Astrocyte (in vitro differentiated cells and primary cell): Measurements from ENCODE around the gene KCNA4.

ENCODE experiments used
- CTCF ChIP-seq: IDR thresholded peaks from 2 replicates; pipeline ENCODE4 v1.5.1; 2011; ENCODE audit warnings: low read depth, mild to moderate bottlenecking, inconsistent platforms, low read length, moderate library complexity; ENCODE audit not compliant: insufficient read depth
- EZH2 ChIP-seq: IDR thresholded peaks from 2 replicates; pipeline ENCODE4 v1.6.1; 2012; ENCODE audit warnings: mild to moderate bottlenecking, low read length, inconsistent platforms; ENCODE audit not compliant: insufficient read depth

GRCh38 chr11:29985248-29985647 is 31.6 kb downstream of the KCNA4 start:
- no peak for TF ChIP-seq EZH2
- TF ChIP-seq CTCF = no peak
